ENCODE data around the gene CLN6.

Gene CLN6

DNA sequence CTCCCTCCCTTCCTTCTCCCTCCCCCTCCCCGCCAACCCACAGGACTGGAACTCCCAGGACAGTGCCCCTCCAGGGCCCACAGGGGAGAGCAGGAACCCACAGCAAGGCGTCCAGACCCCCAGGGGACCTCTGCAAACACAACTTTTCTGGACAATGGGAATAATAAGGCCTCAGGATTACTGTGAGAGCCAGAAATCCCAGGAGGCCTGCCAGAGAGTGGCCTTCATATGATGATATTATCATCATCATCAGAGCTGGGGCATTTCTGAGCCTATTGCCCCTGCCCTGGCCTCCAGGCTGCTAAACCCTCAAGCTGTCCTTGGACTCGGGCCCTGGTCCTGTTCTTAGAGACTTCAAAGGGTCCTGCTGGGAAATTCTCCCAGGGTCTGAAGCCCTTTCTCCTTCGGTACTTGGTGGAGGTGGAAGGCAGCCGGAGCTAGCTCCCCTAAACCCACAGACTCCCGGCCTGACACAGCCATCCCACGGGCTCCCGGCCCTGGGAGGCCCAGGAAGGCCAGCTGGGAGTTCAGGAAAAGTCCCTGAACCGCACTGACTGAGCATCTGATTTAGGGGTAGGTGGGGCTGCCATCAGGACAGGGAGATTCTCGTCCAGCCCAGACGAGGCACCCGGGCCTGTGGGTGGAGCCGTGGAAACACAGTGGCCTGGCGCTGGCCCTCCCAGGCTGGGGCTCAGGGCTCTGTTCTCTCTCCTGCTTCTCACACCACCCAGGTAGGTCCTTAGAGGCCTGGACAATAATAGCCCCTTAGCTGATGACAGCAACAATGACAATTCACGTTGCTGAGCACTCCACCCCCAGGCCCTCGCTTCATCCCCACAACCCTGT, 29.3 kb downstream of the CLN6 start:
- H3K27me3 ChIP-seq (ENCODE audit: control insufficient read depth, insufficient read depth, low read length), result no peaks in the 10 kb centered on the region
- H3K9ac ChIP-seq (ENCODE audit: low read length), result peak overlapping the region; percentile 8
- H3K4me3 ChIP-seq (ENCODE audit: low read length), result no peak overlapping the region

GRCh38 chr15:68199340-68199739, 30.2 kb downstream of the CLN6 start:
- Histone ChIP-seq H3K9ac (ENCODE audit: low read length) (no peak overlapping the region), H3K36me3 (ENCODE audit: control insufficient read depth, insufficient read depth, low read length) (no peaks in the 10 kb centered on the region), H3K9me3 (ENCODE audit: control insufficient read depth, low read length) (no peaks in the 10 kb centered on the region), H3K4me3 (ENCODE audit: low read length) (no peak overlapping the region), H3K27me3 (ENCODE audit: control insufficient read depth, insufficient read depth, low read length) (no peaks in the 10 kb centered on the region), H3K4me1 (ENCODE audit: control insufficient read depth, insufficient read depth, low read length) (peaks cover 33% of the 10 kb centered on the region)

More for the DNA sequence above, 29.3 kb downstream of the CLN6 start:
- H3K4me1 ChIP-seq (ENCODE audit: control insufficient read depth, insufficient read depth, low read length), result peaks cover 37% of the 10 kb centered on the region
- H3K9me3 ChIP-seq (ENCODE audit: control insufficient read depth, low read length), result no peaks in the 10 kb centered on the region
- H3K36me3 ChIP-seq (ENCODE audit: control insufficient read depth, insufficient read depth, low read length), result no peaks in the 10 kb centered on the region

- Histone ChIP-seq H3K9me3 (ENCODE audit: control insufficient read depth, low read length) (no peaks in the 10 kb centered on the region), H3K4me1 (ENCODE audit: control insufficient read depth, insufficient read depth, low read length) (peaks cover 22% of the 10 kb centered on the region), H3K4me3 (ENCODE audit: low read length) (no peak overlapping the region), H3K36me3 (ENCODE audit: control insufficient read depth, insufficient read depth, low read length) (no peaks in the 10 kb centered on the region), H3K9ac (ENCODE audit: low read length) (no peak overlapping the region), H3K27me3 (ENCODE audit: control insufficient read depth, insufficient read depth, low read length) (no peaks in the 10 kb centered on the region)
Measured at GRCh38 chr15:68197661-68198437, 31.7 kb downstream of the CLN6 start.

DNA sequence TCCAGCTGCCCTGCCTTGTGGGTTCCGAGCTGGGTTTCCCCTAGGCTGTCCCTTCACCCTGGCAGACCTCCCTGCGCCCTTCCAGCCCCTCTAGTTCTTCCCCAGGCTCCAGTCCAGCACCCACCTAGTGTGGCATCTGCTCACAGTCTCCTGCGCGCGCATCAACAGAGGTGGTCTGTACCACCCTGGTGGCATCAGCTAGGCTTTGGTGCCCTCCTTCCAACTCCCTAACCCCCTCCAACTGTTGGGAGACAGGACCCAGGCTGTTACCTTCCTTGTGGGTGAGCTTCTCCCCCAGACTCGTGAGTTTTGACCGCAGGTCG, 32.4 kb downstream of the CLN6 start:
- Histone ChIP-seq H3K9ac (ENCODE audit: low read length) (no peak overlapping the region), H3K4me3 (ENCODE audit: low read length) (no peak overlapping the region), H3K9me3 (ENCODE audit: control insufficient read depth, low read length) (no peaks in the 10 kb centered on the region), H3K27me3 (ENCODE audit: control insufficient read depth, insufficient read depth, low read length) (no peaks in the 10 kb centered on the region), H3K4me1 (ENCODE audit: control insufficient read depth, insufficient read depth, low read length) (peaks cover 19% of the 10 kb centered on the region), H3K36me3 (ENCODE audit: control insufficient read depth, insufficient read depth, low read length) (no peaks in the 10 kb centered on the region)

- Histone ChIP-seq H3K27me3 (ENCODE audit: control insufficient read depth, insufficient read depth, low read length) (no peaks in the 10 kb centered on the region), H3K4me3 (ENCODE audit: low read length) (no peak overlapping the region), H3K36me3 (ENCODE audit: control insufficient read depth, insufficient read depth, low read length) (no peaks in the 10 kb centered on the region), H3K4me1 (ENCODE audit: control insufficient read depth, insufficient read depth, low read length) (peaks cover 14% of the 10 kb centered on the region), H3K9me3 (ENCODE audit: control insufficient read depth, low read length) (no peaks in the 10 kb centered on the region), H3K9ac (ENCODE audit: low read length) (no peak overlapping the region)
Measured at GRCh38 chr15:68196445-68197169, 32.9 kb downstream of the CLN6 start.

DNA sequence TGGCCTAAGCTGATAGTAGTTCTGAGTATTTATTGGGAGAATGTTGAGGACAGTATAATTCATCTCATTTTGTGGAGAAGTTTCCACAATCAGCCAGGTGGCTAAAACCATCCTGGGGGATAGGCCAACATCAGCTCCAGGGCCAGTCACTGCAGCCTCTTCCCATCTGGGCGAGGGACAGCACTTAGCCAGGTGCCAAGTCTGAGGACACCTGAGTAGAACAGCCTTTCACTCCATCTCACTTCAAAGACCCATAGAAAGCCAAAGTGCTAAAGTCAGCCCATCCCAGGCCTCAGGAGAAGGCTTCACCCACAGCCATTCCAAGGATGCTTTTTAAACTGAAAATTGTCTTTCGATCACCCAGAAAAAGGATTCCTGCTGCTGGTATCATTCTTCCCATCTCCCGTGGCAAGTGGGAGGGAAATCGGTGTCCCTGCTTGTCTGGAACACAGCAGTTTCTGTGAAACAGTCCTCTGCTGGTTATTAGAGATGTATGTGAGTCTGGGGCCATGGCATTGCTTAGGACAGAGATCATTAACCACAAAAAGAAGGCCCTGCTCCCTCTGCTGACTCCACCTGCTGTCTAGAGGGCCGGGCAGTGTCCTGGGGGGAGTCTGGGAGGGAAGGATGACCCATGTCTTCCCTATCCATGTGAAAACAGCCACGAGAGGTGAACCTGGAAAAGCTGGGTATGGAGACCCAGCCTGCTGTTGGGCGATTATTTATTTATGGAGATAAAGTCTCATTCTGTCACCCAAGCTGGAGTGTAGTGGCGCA, 34.0 kb downstream of the CLN6 start:
- no peak overlapping the region for H3K9ac ChIP-seq (ENCODE audit: low read length)
- no peak overlapping the region for H3K4me3 ChIP-seq (ENCODE audit: low read length)
- H3K36me3 ChIP-seq (ENCODE audit: control insufficient read depth, insufficient read depth, low read length), result no peaks in the 10 kb centered on the region
- H3K9me3 ChIP-seq (ENCODE audit: control insufficient read depth, low read length), result no peaks in the 10 kb centered on the region
- H3K27me3 ChIP-seq (ENCODE audit: control insufficient read depth, insufficient read depth, low read length), result no peaks in the 10 kb centered on the region
- peaks cover 3% of the 10 kb centered on the region for H3K4me1 ChIP-seq (ENCODE audit: control insufficient read depth, insufficient read depth, low read length)

- no peak overlapping the region for H3K4me3 ChIP-seq (ENCODE audit: low read length)
- no peaks in the 10 kb centered on the region for H3K9me3 ChIP-seq (ENCODE audit: control insufficient read depth, low read length)
- peaks cover 4% of the 10 kb centered on the region for H3K36me3 ChIP-seq (ENCODE audit: control insufficient read depth, insufficient read depth, low read length)
- no peak overlapping the region for H3K9ac ChIP-seq (ENCODE audit: low read length)
- peaks cover 6% of the 10 kb centered on the region for H3K4me1 ChIP-seq (ENCODE audit: control insufficient read depth, insufficient read depth, low read length)
- H3K27me3 ChIP-seq (ENCODE audit: control insufficient read depth, insufficient read depth, low read length), result no peaks in the 10 kb centered on the region
Measured at GRCh38 chr15:68192804-68193486, 36.6 kb downstream of the CLN6 start.

GRCh38 chr15:68192117-68192516, 37.4 kb downstream of the CLN6 start:
- H3K4me1 ChIP-seq (ENCODE audit: control insufficient read depth, insufficient read depth, low read length), result peaks cover 12% of the 10 kb centered on the region
- no peak overlapping the region for H3K9ac ChIP-seq (ENCODE audit: low read length)
- H3K4me3 ChIP-seq (ENCODE audit: low read length), result no peak overlapping the region
- no peaks in the 10 kb centered on the region for H3K9me3 ChIP-seq (ENCODE audit: control insufficient read depth, low read length)
- peaks cover 4% of the 10 kb centered on the region for H3K36me3 ChIP-seq (ENCODE audit: control insufficient read depth, insufficient read depth, low read length)
- H3K27me3 ChIP-seq (ENCODE audit: control insufficient read depth, insufficient read depth, low read length), result no peaks in the 10 kb centered on the region

- H3K36me3 ChIP-seq (ENCODE audit: control insufficient read depth, insufficient read depth, low read length), result peaks cover 4% of the 10 kb centered on the region
- H3K4me1 ChIP-seq (ENCODE audit: control insufficient read depth, insufficient read depth, low read length), result peaks cover 12% of the 10 kb centered on the region
- H3K27me3 ChIP-seq (ENCODE audit: control insufficient read depth, insufficient read depth, low read length), result no peaks in the 10 kb centered on the region
- H3K4me3 ChIP-seq (ENCODE audit: low read length), result no peak overlapping the region
- no peaks in the 10 kb centered on the region for H3K9me3 ChIP-seq (ENCODE audit: control insufficient read depth, low read length)
- H3K9ac ChIP-seq (ENCODE audit: low read length), result no peak overlapping the region
Measured at GRCh38 chr15:68191555-68191954, 38.0 kb downstream of the CLN6 start.

- Histone ChIP-seq H3K9ac (ENCODE audit: low read length) (no peak overlapping the region), H3K36me3 (ENCODE audit: control insufficient read depth, insufficient read depth, low read length) (peaks cover 4% of the 10 kb centered on the region), H3K4me1 (ENCODE audit: control insufficient read depth, insufficient read depth, low read length) (peaks cover 12% of the 10 kb centered on the region), H3K27me3 (ENCODE audit: control insufficient read depth, insufficient read depth, low read length) (no peaks in the 10 kb centered on the region), H3K4me3 (ENCODE audit: low read length) (no peak overlapping the region), H3K9me3 (ENCODE audit: control insufficient read depth, low read length) (no peaks in the 10 kb centered on the region)
Measured at GRCh38 chr15:68190048-68190447, 39.5 kb downstream of the CLN6 start.

GRCh38 chr15:68188647-68189046, 40.9 kb downstream of the CLN6 start:
- no peaks in the 10 kb centered on the region for H3K27me3 ChIP-seq (ENCODE audit: control insufficient read depth, insufficient read depth, low read length)
- peaks cover 12% of the 10 kb centered on the region for H3K4me1 ChIP-seq (ENCODE audit: control insufficient read depth, insufficient read depth, low read length)
- H3K9me3 ChIP-seq (ENCODE audit: control insufficient read depth, low read length), result no peaks in the 10 kb centered on the region
- peaks cover 4% of the 10 kb centered on the region for H3K36me3 ChIP-seq (ENCODE audit: control insufficient read depth, insufficient read depth, low read length)
- H3K9ac ChIP-seq (ENCODE audit: low read length), result no peak overlapping the region
- no peak overlapping the region for H3K4me3 ChIP-seq (ENCODE audit: low read length)
